NCI-H2196 (cell line): ENCODE data around the gene TRIM22.
"Not testable (repeated sequence)": the region's sequence is repeated elsewhere in the genome, so short reads cannot be mapped to it uniquely, and the experiment has no call there.

Experiments used
- DNase-seq: peaks from one replicate; lab custom pipeline; 2025; ENCODE audit not compliant: unreplicated experiment; lab: John Stamatoyannopoulos, UW

Gene TRIM22

DNA sequence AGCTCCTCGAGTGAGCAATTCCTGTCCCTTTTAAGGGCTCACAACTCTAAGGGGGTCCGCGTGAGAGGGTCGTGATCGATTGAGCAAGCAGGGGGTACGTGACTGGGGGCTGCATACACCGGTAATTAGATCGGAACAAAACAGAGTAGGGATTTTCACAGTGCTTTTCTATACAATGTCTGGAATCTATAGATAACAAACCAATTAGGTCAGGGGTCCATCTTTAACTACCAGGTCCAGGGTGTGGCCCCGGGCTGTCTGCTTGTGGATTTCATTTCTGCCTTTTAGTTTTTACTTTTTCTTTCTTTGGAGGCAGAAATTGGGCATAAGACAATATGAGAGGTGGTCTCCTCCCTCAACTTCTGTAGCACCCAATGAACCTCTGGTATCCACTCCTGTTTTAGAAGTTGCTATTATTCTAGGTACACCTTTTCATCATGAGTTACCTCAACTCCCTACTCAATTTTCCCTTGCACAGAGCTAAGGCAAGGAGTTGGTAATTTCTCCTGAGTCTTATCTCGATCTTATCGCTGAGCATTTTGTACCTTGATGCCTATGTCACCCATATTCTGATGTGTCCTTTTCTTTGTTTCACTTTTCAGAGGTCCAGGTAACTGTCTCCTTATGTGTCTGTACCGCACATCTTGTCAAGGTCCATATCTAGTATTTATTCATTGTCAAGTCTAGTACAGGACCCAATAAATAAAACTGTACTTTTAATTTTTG lies 1.8 kb downstream of the TRIM22 start:
- DNase-seq: not testable (repeated sequence)

GRCh38 chr11:5691964-5692361 lies 2.4 kb downstream of the TRIM22 start:
- no peak for DNase-seq

DNA sequence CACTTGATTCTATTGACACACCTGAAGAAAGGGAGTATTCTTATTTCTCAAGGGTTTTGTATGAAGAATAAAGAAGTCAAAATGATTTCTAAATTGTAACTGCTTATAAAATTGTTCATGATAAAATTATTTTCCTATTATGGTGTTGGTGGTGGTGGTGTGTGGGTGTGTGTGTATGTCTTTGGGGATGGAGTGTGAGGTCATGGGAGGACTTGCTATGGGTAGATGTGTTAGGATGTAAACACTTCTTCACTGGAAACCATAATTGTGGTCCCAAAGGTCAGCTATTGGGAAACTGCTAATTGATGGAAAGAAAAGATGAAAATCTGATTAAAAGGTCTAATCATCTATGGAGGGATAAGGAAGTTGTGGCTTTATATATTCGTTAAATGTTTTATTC lies 5.1 kb downstream of the TRIM22 start:
- DNase-seq: no peak

GRCh38 chr11:5695580-5695979 lies 6.0 kb downstream of the TRIM22 start:
- DNase-seq: no peak

DNA sequence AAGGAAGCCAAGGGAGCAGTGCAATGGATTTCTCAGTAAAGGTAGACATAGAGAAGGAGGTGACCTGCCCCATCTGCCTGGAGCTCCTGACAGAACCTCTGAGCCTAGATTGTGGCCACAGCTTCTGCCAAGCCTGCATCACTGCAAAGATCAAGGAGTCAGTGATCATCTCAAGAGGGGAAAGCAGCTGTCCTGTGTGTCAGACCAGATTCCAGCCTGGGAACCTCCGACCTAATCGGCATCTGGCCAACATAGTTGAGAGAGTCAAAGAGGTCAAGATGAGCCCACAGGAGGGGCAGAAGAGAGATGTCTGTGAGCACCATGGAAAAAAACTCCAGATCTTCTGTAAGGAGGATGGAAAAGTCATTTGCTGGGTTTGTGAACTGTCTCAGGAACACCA lies 6.6 kb downstream of the TRIM22 start:
- DNase-seq: no peak

- no peak for DNase-seq
Measured at GRCh38 chr11:5698281-5698680, 8.7 kb downstream of the TRIM22 start.

DNA sequence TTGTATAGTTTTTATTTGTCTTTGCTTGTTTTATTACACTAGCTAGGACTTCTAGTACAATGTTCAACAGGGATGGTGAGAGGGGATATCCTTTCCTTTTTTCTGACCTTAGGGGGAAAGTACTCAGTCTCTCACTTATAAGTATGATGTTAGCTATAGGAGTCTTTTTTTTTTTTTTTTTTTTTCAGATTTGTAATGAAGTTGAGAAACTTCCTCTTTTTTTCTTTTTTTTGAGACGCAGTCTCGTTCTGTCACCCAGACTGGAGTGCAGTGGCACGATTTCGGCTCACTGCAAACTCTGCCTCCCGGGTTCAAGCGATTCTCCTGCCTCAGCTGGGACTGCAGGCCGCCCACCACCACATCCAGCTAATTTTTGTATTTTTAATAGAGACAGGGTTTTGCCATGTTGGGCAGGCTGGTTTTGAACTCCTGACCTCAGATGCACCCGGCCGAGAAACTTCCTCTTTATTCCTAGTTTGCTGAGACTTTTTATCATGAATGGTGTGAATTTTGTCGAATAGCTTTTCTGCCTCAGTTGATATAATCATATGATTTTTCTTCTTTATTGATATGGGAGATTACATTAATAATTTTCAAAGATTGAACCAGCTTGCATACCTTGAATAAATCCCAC lies 10.9 kb downstream of the TRIM22 start:
- DNase-seq: no peak

GRCh38 chr11:5701055-5701577 lies 11.5 kb downstream of the TRIM22 start:
- DNase-seq: no peak

DNA sequence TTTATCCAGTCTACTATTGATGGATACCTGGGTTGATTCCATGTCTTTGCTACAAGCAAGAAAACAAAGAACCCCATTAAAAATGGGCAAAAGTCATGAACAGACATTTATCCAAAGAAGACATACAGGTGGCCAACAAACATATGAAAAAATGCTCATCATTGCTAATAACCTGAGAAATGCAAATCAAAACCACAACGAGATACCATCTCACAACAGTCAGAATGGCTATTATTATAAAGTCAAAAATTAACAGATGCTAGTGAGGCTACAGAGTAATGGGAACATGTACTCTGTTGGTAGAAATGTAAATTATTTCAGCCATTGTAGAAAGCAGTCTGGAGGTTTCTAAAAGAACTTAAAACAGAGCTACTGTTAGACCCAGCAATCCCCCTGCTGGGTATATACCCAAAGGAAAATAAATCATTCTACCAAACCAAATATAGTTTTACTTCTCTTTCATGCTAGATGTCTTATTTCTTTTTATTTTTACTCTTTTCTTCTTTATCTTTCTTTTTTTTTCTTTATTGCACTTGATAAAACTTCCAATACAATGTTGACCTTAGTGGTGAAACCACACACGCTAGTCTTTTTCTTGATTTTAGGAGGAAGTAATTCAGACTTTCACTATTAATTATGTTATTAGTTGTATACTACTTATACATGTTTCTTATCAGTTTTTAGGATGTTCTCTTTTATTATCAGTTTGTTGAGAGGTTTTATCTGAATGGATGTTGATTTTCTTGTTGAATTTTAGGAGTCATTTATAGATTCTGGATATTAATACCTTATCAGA lies 14.3 kb downstream of the TRIM22 start:
- no peak for DNase-seq

DNA sequence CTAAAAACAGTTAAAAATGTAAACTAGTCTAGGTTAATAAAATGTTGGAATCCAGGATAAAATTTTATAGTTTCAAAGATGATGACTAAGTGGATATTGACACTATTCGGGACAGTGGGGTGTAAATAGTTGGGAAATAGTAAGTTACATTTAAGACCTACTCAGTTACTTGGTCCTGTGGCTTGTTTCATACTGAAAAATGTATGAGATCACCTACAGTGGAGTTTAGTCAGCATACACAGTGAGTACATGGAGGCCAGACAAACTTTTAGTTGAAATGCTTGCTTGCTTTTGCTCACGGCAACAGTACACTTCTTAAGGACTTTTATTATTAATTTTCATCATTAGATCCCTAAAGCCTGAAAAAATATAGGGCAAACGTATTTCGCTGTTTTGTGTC lies 16.1 kb downstream of the TRIM22 start:
- no peak for DNase-seq

DNA sequence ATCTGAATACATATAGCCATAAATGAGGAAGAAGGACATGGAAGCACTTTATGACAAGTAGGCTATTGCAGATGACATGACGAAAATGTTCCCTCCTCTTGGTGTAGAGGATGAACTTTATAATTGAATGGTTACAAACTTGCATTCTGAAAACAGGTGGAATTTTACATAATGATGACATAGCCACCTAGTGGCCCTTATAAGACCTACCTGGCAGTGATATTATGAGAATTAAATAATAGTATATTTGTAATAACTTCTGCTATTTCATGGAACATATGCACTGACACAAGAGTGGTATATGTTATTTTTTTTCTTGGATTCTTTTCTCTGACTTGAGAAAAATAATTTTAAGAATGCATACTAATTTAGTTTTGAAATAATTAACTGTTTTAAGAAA lies 22.9 kb downstream of the TRIM22 start:
- DNase-seq: no peak

DNA sequence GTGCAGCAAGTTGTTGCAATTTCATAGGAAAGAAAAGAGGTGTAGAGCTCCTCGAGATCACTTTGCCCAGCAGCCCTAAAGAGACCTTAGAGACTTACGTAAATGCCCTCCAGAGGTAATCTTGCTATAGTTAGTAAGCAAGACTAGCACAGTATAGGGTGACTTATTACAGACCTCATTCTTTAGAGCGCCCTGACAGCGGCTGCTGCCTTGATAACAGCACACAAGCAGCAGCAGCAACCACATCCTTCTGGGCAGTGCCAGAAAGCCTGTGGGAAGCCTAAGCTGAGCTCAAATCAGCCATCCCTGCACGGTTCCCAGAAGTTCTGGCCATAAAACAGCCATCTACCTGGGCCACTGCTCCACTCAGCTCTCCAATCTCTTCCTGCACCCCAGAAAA lies 24.1 kb downstream of the TRIM22 start:
- DNase-seq: no peak

DNA sequence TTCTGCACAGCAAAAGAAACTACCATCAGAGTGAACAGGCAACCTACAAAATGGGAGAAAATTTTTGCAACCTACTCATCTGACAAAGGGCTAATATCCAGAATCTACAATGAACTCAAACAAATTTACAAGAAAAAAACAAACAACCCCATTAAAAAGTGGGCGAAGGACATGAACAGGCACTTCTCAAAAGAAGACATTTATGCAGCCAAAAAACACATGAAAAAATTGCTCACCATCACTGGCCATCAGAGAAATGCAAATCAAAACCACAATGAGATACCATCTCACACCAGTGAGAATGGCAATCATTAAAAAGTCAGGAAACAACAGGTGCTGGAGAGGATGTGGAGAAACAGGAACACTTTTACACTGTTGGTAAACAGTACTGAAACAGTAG lies 26.9 kb downstream of the TRIM22 start:
- not testable (repeated sequence) for DNase-seq

GRCh38 chr11:5719703-5720495 lies 30.3 kb downstream of the TRIM22 start:
- no peak for DNase-seq

DNA sequence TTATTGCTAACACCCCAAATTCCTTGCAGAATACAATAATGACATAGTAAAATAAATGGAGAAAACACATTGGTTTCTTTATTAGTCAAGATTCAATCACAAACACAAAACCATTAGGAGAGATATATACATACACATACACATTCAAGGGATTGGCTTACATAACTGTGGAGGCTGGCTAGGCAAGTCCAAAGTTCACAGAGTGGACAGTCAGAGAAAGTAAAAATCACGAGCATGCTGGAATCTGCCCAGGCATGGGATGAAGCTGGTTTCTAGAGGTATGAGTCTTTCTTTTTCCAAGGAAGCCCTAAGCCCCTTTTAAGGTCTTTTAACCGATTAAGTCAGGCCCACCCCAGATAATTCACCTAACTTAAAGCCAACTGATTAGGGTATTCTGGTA lies 33.0 kb downstream of the TRIM22 start:
- DNase-seq: no peak

- DNase-seq: no peak
Measured at GRCh38 chr11:5726351-5726750, 36.8 kb downstream of the TRIM22 start.

DNA sequence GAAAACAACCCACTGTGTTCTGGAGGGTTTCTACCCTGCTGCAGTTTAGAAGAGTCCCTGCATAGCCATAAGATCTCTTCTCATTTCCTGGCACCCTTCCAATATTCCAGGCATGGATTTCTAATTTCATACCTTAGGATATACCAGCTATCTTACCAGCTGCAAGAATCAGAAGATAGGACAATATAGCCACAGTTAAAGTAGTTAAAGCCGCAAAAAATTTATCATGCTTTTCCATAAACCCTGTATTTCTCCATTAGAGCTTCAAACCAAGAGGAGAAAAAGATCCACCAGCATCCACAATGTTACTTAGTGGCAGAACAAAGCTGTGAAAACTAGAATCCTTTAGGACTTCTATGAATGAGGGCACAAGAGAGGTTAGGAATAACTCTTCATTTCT lies 38.1 kb downstream of the TRIM22 start:
- no peak for DNase-seq

GRCh38 chr11:5736396-5736795 lies 46.8 kb downstream of the TRIM22 start, which contains the start of gene OR56B1:
Gene OR56B1 (plus strand): TSS chr11:5736448. CDS start chr11:5736517, 69 bp downstream.
- DNase-seq: no peak

- no peak for DNase-seq
Measured at GRCh38 chr11:5737091-5737490, 47.5 kb downstream of the TRIM22 start.

DNA sequence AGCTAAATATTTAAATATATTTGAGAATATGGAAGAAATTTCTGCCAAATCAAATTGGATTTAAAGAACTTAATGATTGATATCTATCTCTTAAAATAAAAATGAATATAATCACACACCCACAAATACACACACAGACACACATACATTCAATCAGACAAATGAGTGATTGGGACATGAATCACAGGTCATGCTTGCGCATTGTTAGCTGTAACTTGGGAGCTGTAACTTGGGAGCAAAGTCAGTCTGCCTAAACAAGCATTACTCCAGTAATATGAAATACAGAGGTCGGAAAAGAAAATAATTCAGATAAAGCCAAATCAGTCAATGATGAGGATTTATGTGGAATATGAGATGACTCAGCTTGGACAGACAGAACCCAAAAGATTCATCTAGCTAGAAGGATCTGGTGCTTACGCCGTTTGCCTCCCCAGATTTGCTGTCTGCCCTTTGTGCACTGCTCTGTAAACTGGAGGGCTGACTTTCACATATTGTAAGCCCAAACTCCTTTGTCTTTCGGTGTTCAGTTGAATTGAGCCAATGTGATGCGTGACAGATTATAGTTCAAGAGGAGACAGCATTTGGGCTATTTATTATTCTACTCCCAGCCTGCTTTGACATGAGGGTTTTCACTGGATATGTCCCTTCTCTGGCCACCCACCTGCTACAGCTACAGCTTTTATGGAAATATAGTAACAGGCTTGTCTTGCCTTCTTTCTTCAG lies 48.2 kb downstream of the TRIM22 start:
- DNase-seq: no peak
